NOMO-1 treated with dmso at 0.1 percent for 144 hours (cell line): ENCODE results near the gene ZBED6.
A peak's percentile ranks its signal among the peaks of the same experiment; 100 is the strongest.
"Not testable (repeated sequence)": the region's sequence is repeated elsewhere in the genome, so short reads cannot be mapped to it uniquely, and the experiment has no call there.

ENCODE experiments used
- DNase-seq: peaks from one replicate; lab custom pipeline; 2025; ENCODE audit not compliant: unreplicated experiment; lab: John Stamatoyannopoulos, UW

The ZBED6 gene, protein sequence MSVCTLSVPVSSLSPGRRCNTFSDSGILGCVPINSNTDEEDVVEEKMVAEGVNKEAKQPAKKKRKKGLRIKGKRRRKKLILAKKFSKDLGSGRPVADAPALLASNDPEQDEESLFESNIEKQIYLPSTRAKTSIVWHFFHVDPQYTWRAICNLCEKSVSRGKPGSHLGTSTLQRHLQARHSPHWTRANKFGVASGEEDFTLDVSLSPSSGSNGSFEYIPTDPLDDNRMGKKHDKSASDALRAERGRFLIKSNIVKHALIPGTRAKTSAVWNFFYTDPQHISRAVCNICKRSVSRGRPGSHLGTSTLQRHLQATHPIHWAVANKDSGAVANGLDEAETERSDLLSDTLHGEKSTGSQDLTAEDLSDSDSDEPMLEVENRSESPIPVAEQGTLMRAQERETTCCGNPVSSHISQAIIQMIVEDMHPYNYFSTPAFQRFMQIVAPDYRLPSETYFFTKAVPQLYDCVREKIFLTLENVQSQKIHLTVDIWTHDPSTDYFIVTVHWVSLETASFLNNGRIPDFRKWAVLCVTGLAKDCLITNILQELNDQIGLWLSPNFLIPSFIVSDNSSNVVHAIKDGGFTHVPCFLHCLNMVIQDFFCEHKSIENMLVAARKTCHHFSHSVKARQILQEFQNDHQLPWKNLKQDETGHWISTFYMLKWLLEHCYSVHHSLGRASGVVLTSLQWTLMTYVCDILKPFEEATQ (N-terminal part only)

DNA sequence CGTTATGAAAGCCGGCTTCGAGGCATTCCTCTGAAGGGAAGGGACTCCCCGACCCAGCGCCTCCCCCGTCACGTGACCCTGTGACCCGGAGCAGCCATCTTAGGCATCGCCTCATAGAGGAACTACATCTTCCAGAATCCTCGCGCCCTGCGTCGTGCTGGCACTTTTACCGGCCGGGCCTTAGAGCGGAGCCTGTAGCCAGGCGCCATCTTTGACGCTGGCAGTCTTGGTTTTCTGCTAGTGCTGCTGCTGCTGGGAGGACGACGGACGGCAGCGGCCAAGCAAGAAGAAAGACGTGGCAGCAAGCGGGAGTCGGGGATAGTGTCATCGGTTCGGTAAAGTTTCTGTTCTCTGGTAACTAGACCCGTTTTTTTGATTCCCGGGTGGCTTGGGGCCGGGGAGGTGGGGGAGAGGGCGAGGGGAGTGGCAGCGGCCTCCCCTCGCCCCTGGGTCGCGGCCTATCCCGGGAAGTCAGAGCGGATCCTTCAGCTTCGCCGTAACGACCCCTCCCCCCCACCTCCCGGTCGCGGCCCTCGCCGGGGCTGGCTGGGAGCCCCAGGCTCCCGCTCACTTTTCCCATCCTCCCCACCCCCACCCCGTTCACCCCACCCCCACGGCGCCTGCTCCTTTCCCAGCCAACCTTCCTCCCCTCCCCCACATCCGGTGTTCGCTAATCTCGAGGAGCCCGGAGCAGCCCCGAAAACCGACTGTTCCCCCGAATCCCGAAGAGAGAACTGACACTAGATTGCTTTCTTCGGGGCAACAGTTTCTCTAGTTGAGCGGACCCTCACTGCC lies at the start of gene ZBED6, which contains the start of gene ZC3H11A:
TSS of gene ZBED6 (plus strand) at position 183 of the 795 bp plus-strand sequence. CDS start 1,900 bp downstream, outside the sequence.
TSS of gene ZC3H11A (plus strand) at position 183 of the 795 bp plus-strand sequence. CDS start 21,448 bp downstream, outside the sequence.
- peak; percentile 98 for DNase-seq

DNA sequence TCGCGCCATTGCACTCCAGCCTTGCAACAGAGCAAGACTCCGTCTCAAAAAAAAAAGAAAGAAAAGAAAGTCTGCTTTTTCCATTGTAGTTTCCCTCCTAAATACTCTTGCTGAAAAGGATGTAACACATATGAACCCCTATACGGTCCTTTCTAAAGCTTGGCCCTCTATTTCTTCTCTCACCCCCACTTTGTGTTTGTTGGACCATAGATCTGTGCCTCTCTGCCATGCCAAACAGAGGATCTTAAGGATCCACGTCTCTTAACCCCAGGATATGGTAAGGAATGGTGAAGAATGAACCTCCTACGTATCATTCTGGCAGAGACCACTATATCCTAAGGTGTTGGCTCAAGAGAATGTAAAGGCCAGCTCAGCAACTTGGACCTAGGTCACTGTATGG lies 49.1 kb upstream of the ZBED6 start:
- no peak for DNase-seq

DNA sequence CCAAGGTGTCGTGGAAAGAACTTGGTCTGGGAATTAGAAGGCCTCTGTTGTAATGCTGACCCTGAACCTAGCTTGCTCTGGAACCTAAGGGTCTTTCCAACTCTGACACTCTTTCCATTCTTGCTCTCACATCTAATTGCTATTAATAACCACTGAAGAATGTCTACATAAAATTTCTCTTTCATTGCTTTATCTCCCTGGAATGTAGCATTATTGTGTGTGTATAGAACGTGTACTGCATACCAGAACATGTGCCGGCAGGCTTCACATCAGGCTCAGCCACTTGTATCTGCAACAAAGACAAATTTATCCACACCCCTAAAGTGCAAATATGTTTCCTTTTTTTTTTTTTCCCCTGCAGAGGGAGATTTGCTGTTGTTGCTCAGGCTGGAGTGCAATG lies 44.4 kb upstream of the ZBED6 start:
- no peak for DNase-seq

DNA sequence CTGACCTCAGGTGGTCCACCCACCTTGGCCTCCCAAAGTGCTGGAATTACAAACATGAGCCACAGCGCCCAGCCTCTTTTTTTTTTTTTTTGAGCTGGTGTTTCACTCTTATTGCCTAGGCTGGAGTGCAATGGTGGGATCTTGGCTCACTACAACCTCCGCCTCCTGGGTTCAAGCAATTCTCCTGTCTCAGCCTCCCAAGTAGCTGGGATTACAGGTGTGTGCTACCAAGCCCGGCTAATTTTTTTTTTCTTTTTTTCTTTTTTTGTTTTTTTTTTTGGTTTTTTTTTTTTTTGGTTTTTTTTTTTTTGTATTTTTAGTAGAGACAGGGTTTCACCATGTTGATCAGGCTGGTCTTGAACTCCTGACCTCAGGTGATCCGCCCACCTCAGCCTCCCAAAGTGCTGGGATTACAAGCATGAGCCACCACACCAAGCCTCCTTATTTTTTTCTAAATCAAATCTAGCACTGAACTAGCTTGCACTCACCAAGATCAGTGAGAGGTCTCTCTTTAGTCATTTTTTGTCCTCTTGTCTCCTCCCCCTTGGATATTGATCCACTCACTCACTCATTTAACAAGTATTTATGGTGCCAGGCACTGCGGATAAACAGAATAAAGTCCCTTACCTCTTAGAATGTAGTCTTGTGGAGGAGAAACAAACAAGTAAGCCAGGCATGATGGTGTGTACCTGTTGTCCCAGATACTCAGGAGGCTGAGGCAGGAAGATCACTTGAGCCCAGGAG lies 43.6 kb upstream of the ZBED6 start:
- DNase-seq, result not testable (repeated sequence)

DNA sequence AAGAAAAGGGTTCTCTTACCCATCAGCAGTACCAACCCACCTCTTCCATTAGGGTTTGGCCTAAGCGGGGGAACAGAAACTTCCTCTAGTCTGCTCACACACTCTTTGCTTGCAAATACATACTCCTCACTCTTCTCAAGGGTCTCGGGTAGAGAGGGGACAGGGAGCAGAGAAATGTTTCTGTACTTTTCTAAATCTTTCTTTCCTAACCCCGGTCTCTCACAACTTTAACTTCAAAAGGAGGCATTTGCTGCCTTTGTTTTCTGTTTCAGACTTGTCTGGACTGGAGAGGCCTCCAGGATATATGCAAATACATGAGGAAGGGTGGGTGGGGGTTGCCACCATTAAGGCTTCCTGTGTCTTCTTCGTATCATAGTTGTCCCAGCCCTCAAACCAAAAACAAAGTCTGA lies 41.0 kb upstream of the ZBED6 start:
- no peak for DNase-seq

DNA sequence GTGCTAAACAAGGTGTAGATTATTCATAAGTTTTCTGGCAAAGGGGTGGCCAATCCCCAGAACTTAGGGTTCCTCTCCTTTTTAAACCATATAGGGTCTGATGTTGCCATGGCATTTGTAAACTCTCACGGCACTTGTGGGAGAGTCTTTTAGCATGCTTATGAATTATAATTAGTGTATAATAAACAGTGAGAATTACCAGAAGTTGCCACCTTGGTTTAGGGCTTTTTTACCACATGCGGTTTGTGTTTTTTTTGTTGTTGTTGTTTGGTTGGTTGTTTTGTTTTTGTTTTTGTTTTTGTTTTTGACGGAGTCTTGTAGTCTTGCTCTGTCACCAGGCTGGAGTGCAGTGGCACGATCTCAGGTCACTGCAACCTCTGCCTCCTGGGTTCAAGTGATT lies 39.4 kb upstream of the ZBED6 start:
- no peak for DNase-seq

DNA sequence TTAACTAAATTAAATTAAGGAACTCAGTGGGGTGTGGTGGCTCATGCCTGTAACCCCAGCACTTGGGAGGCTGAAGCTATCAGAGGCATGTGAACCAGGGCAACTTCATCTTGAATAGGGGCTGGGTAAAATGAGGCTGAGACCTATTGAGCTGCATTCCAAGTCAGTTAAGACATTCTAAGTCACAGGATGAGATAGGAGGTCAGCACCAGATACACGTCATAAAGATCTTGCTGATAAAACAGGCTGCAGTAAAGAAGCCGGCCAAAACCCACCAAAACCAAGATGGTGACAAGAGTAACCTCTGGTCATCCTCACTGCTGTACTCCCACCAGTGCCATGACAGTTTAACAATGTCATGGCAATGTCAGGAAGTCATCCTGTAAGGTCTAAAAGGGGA lies 36.7 kb upstream of the ZBED6 start:
- DNase-seq, result not testable (repeated sequence)

DNA sequence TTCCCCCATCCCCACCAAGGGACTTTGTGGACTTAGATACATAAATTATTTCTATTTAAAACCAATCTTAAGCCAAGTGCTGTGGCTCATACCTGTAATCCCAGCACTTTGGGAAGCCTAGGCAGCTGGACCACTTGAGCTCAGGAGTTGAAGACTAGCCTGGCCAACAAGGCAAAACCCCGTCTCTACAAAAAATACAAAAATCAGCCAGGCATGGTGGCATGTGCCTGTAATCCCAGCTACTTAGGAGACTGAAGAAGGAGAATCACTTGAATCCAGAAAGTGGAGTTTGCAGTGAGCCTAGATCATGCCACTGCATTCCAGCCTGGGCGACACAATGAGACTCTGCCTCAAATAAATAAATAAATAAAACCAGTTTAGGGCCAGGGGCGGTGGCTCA lies 34.9 kb upstream of the ZBED6 start:
- no peak for DNase-seq

DNA sequence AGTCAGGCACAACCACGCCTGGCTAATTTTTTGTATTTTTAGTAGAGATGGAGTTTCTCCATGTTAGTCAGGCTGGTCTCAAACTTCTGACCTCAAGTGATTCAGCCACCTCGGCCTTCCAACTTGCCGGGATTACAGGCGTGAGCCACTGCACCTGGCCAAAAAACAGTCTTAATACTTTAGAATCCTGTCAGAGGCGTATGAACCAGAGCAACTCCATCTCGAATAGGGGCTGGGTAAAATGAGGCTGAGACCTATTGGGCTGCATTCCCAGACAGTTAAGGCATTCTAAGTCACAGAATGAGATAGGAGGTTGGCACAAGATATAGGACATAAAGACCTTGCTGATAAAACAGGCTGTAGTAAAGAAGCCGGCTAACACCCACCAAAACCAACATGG lies 33.5 kb upstream of the ZBED6 start:
- DNase-seq, result not testable (repeated sequence)

DNA sequence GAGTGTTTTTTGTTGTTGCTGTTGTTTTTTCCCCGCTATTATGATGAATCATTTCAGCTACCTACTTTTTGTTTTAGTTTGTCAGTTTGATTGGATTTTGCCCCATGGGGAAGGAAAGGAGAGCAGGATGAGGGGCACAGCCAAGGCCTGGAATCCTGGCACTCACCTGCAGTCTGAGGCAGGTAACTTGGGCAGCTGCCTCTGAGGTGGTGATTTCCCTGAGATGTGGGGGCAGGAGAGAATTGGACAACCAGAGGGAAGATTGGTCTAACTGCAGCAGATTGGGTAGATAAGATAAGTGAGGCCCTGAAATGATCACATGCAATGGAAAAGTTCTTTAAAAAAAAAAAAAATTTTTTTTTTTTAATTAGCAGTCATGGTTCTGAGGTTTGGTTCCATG lies 31.9 kb upstream of the ZBED6 start:
- no peak for DNase-seq

DNA sequence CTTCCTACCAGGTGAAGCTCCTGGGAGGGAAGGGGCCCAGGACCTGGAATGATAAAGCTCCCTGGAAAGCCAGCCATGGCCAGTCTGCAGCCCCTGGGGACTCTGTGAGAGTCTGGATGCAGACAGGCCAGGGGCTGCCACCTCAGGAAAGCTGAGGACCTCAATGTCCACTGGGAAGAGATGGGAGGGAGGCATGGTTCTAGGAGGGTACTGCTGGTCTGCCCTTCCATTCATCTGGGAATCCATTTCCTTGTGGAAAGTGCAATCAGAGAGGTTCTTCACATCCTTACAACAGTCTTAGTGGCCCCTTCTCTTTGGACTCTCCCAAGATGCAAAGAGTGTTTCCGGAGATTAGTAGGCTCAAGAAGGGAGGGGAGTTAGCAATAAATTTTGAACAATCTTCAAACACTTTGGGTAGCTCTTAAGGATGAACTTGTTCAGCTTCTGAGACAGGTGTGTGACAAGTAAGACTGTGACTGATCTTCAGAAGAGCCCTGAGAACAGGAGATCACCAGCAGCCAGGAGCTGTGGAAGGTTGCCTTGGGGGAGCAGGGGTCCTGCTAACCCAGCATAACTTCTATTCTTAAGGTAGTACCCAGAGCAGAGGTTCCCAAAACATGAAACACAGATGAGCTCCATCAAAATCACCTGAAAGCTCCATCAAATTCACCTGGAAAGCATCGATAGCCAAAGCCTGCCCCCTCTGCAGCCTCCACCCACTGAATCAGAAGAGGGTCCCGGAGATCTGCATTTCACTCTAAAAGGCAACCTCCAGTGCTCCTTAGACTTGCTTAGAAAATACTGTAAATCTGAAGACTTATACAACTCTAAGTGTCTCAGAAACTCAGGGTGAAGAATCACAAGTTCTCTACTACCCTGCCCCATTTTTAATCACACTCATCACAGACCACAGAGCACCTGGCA lies 31.1 kb upstream of the ZBED6 start:
- no peak for DNase-seq

DNA sequence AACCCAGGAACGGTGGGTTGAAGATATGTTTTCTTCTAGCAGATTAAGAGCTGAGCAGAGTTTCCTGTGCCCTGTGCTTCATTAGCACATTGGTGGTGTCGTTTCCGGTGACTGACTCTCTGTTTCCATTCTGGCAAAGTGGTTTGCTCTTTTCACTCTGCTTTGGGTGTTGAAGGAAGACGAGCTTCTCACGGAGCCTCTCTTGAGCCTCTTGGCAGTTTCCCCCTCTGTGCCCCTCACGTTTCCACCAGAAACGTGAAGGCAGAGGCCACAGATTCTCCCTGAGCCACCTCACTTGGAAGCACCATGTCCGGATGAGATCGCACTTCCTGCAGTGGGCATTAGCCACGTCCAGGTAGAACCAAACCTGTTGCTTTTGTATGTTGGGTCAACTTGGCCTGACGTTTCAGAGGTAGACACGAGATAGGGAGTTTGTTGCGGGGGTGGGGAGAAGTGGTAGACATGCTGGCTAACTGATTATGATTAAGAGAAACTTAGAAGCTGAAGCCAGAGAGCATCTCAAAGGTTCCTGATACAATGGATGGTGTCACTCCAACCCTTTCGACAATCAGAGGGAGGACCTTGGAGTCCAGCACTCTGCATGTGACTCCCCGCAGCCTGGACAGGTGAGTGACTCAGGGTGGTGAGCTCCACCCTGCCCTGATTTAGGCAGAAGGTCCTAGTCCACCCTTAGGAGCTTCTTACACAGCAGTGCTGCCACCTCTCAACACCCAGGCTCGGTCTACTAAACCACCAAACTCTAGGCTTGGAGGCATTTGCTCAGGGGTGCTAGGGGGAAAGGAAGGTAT lies 30.2 kb upstream of the ZBED6 start, which contains the start of gene LAX1:
TSS of gene LAX1 (plus strand) at position 155 of the 809 bp plus-strand sequence. CDS start at position 538, 383 bp downstream.
- no peak for DNase-seq

DNA sequence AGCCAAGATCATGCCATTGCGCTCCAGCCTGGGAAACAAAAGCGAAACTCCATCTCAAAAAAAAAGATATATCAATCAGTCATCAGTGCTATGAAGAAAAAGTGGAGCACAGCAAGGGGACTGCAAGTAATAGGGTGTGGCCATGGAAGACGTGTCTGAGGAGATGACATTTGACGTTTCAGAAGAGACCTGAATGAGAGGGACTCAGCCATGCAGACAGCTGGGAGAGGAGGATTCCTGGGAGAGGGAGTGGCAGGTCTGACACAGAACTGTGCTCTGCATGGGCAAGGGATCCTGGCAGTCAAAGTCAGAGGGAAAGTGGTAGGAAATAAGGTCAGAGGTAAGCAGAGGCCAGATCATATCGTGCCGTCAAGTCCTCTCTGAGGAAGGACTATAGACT lies 27.2 kb upstream of the ZBED6 start:
- DNase-seq, result no peak

DNA sequence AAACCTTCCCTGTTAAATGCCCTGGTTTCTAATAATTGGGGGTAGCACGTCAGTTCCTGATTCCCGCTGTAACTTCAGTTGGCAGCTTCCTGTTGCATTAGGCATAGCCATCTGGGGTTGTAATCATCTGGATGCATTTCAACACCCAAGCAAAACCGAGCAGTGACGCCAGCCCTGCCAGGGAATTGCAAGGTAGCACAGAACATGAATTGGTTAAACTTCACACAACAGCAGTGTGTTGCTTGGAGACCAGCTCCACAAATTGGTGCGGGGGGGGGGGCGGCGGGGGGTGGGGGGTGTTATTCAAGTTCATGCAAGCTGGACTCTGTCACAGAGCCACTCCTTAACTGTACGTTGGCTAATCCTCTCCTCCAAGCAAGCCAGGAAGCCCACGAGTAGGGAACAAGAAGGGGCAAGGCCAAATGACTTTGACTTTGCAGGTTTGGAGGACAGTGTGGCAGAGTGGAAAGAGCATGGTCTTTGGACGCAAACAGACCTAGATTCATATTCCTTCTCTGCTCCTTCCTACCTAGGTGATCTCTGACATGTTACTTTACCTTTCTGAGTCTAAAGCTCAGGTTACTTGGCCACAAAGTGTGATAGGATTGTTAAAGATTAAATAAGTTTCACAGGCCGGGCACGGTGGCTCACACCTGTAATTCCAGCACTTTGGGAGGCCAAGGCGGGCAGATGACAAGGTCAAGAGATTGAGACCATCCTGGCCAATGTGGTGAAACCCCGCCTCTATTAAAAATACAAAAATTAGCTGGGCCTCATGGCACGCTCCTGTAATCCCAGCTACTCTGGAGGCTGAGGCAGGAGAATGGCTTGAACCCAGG lies 25.7 kb upstream of the ZBED6 start:
- DNase-seq, result peak; percentile 82

DNA sequence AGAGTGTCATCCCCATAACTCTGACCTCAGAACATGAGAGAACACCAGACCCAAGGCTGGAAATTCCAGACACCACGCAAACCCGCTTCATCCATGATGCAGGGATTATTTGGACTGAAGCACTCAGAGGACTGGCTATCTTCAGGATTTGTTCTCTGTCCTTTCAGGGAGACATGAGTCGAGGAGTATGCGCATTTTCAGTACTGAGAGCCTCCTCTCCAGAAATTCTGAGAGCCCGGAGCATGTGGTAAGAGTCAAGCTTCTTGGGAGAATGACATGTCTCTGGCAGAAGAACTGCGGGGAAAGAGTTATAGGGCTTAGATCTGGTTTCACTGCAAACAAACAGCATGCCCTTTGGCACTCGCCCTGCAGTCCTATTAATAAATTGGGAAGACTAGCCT lies 23.5 kb upstream of the ZBED6 start:
- no peak for DNase-seq

DNA sequence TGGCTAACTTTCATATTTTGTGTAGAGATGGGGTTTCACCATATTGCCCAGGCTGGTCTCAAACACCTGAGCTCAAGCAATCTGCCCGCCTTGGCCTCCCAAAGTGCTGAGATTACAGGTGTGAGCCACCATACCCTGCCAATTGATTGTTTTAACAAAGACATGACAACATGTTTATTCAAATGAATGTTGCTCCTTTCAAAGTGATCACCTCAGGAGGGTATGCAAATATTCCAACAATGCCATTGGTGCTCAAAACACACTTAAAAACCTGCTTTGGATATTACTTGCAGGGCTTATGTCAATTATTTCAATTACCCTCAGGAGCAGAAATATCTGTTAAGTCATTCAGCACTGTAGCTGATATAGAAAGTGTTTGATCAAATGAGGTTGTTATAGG lies 22.6 kb upstream of the ZBED6 start:
- DNase-seq, result no peak

DNA sequence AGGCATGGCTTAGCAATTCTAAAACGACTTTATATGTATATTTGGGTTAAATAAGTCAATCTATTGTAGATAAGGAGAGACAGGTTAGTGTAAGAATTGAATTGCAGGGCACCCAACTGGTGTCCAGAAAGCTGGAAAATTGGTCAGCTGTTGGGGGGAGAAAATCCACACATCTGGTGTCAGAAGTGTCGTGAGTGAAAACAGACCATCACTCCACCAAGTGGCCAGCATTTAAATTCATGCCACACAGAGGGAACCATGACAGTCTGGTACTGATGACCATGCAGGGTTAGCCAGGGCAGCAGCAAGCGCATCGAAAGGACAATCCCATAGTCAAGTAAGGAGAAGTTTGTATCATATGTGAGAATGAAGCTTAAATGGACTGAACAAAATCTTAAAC lies 18.8 kb upstream of the ZBED6 start:
- no peak for DNase-seq

DNA sequence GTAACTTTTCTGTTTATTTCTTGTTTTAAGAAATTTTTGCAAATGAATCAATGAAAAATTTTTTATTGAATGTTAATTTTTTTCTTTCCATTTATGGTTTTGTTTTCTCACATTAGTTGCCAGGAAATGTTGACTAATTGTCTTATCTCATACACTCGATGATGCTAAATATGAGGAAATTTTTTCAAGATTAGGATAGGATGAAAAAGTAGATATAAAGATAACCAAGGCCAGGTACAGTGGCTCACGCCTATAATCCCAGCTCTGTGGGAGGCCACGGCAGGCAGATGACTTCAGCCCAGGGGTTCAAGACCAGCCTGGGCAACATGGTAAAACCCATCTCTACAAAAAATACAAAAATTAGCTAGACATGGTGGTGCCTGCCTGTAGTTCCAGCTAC lies 17.8 kb upstream of the ZBED6 start:
- no peak for DNase-seq
